ENCODE data around the gene MICB.

MICB gene

GRCh38 chr6:31541658-31542521 is 43.9 kb downstream of the MICB start, which contains the start of gene DDX39B:
TSS of gene DDX39B (minus strand) at chr6:31542003. CDS start at chr6:31540532, 1,471 bp downstream.
- TF ChIP-seq MAX (IDR thresholded peaks at IDR 0.05; ENCODE audit: low read depth, low read length) (peak; percentile 52; the same call in 1 of the 2 replicates), MYC (IDR thresholded peaks at IDR 0.05; ENCODE audit: low read depth, low read length) (peak; percentile 89), CTCF (IDR thresholded peaks at IDR 0.05; ENCODE audit: low read depth, low read length) (no peak), POLR2A (IDR thresholded peaks at IDR 0.05; ENCODE audit: extremely low read depth, insufficient read length) (peak; percentile 89)
- H3K4me3 ChIP-seq (ENCODE audit: low read depth, low read length): peak within 1 kb of the TSS; percentile 92
- DNase-seq (ENCODE audit: low read depth): peak; percentile 99

- no peak for TF ChIP-seq MAX (IDR thresholded peaks at IDR 0.05; ENCODE audit: low read depth, low read length)
- TF ChIP-seq POLR2A (IDR thresholded peaks at IDR 0.05; ENCODE audit: extremely low read depth, insufficient read length): no peak
- TF ChIP-seq CTCF (IDR thresholded peaks at IDR 0.05; ENCODE audit: low read depth, low read length): no peak
- TF ChIP-seq MYC (IDR thresholded peaks at IDR 0.05; ENCODE audit: low read depth, low read length): no peak
- peak overlapping the region; percentile 92 for H3K4me3 ChIP-seq (ENCODE audit: low read depth, low read length)
- no peak for DNase-seq (ENCODE audit: low read depth)
Observed at GRCh38 chr6:31543639-31544038, 45.7 kb downstream of the MICB start.

- H3K4me3 ChIP-seq (ENCODE audit: low read depth, low read length): no peak overlapping the region
- TF ChIP-seq POLR2A (IDR thresholded peaks at IDR 0.05; ENCODE audit: extremely low read depth, insufficient read length): no peak
- no peak for TF ChIP-seq MYC (IDR thresholded peaks at IDR 0.05; ENCODE audit: low read depth, low read length)
- TF ChIP-seq CTCF (IDR thresholded peaks at IDR 0.05; ENCODE audit: low read depth, low read length): no peak
- no peak for DNase-seq (ENCODE audit: low read depth)
Observed at GRCh38 chr6:31544676-31545075, 46.7 kb downstream of the MICB start.

GRCh38 chr6:31545291-31545690 is 47.3 kb downstream of the MICB start:
- TF ChIP-seq MAX (IDR thresholded peaks at IDR 0.05; ENCODE audit: low read depth, low read length) (no peak), POLR2A (IDR thresholded peaks at IDR 0.05; ENCODE audit: extremely low read depth, insufficient read length) (no peak), MYC (IDR thresholded peaks at IDR 0.05; ENCODE audit: low read depth, low read length) (no peak), CTCF (IDR thresholded peaks at IDR 0.05; ENCODE audit: low read depth, low read length) (no peak)
- no peak for DNase-seq (ENCODE audit: low read depth)
- H3K4me3 ChIP-seq (ENCODE audit: low read depth, low read length): no peak overlapping the region

GRCh38 chr6:31546339-31546957 is 48.5 kb downstream of the MICB start, which contains the start of gene ATP6V1G2:
TSS of gene ATP6V1G2 (minus strand) at chr6:31546608. CDS start at chr6:31546559, 49 bp downstream.
- H3K4me3 ChIP-seq (ENCODE audit: low read depth, low read length): peak within 1 kb of the TSS; percentile 56
- peak; percentile 94 for DNase-seq (ENCODE audit: low read depth)
- TF ChIP-seq POLR2A (IDR thresholded peaks at IDR 0.05; ENCODE audit: extremely low read depth, insufficient read length) (no peak), MAX (IDR thresholded peaks at IDR 0.05; ENCODE audit: low read depth, low read length) (no peak; the same call in 1 of the 2 replicates), CTCF (IDR thresholded peaks at IDR 0.05; ENCODE audit: low read depth, low read length) (peak; percentile 98), MYC (IDR thresholded peaks at IDR 0.05; ENCODE audit: low read depth, low read length) (no peak; the same call in none of the 2 replicates)

Measured in NB4 (cell line).